Naive thymus-derived CD8-positive, alpha-beta T cell (primary cell): ENCODE results near the gene NRCAM. TPM values are rescaled to one million over a fixed set of nuclear protein-coding genes. Genes with fewer than 3 reads are reported as not detected.

ENCODE experiments used
- ATAC-seq, 2 donors: fragments of 150-1000 bp; cut with Tn5 transposase in 1 of 2; sonication (Bioruptor Pico), chemical (Tn5 transposase) in 1 of 2; 1 replicate in 1 of 2; 2 replicates in 1 of 2; pipeline ENCODE4 v1.10.0; 2021; ENCODE audit warnings: mild to moderate bottlenecking in 2 of 2, moderate library complexity in 2 of 2
- POLR2A ChIA-PET: fragments of 350-600 bp; sonication (Branson Sonifier 250); formaldehyde crosslinking; loops from one replicate; lab custom pipeline; 2021; ENCODE audit warnings: antibody characterized with exemption; lab: Charles Lee
- DNase-seq, 10 donors: peaks; one replicate each; pipeline versions ENCODE4 v3.0.0 to v3.0.0-alpha.2; 2020 to 2022
- H3K27ac Mint-ChIP-seq, 10 donors: one replicate each; pipeline ENCODE4 v1.8.0; 2020 to 2022; ENCODE audit warnings: mild to moderate bottlenecking in 10 of 10, mixed read lengths in 10 of 10, moderate library complexity in 4 of 10, inconsistent platforms in 1 of 10
- H3K27me3 Mint-ChIP-seq, 5 donors: one replicate each; pipeline ENCODE4 v1.8.0; 2021 to 2022; ENCODE audit warnings: mixed read lengths in 5 of 5
- H3K36me3 Mint-ChIP-seq, 3 donors: one replicate each; pipeline ENCODE4 v1.8.0; 2020 to 2022; ENCODE audit warnings: mixed read lengths in 3 of 3, mild to moderate bottlenecking in 2 of 3, inconsistent platforms in 1 of 3
- H3K4me1 Mint-ChIP-seq, 4 donors: one replicate each; pipeline ENCODE4 v1.8.0; 2021 to 2022; ENCODE audit warnings: mixed read lengths in 4 of 4
- H3K4me3 Mint-ChIP-seq, 10 donors: one replicate each; pipeline ENCODE4 v1.8.0; 2020 to 2022; ENCODE audit warnings: mild to moderate bottlenecking in 10 of 10, mixed read lengths in 10 of 10, moderate library complexity in 6 of 10, inconsistent platforms in 1 of 10
- H3K9me3 Mint-ChIP-seq, 9 donors: one replicate each; pipeline ENCODE4 v1.8.0; 2020 to 2022; ENCODE audit warnings: mixed read lengths in 9 of 9, mild to moderate bottlenecking in 3 of 9, inconsistent platforms in 1 of 9, moderate library complexity in 1 of 9
- polyA plus RNA-seq, 3 donors: library from polyadenylated mRNA; unstranded; fragments of 300-500 nt; fragmentation: Illumina TruSeq; gene quantifications; one replicate each; pipeline ENCODE4 v1.2.3, GENCODE V29; 2021
- total RNA-seq, 8 experiments: library from RNA in 2 of 8; stranded (reverse) in 2 of 8; gene quantifications; one replicate each; pipeline ENCODE4 v1.2.3 and lab custom pipeline; 2021 to 2026

NRCAM gene
- total and polyA plus RNA-seq, 5 experiments from 2014 or later: 11.1 to 46.6 (median 18.2) TPM

DNA sequence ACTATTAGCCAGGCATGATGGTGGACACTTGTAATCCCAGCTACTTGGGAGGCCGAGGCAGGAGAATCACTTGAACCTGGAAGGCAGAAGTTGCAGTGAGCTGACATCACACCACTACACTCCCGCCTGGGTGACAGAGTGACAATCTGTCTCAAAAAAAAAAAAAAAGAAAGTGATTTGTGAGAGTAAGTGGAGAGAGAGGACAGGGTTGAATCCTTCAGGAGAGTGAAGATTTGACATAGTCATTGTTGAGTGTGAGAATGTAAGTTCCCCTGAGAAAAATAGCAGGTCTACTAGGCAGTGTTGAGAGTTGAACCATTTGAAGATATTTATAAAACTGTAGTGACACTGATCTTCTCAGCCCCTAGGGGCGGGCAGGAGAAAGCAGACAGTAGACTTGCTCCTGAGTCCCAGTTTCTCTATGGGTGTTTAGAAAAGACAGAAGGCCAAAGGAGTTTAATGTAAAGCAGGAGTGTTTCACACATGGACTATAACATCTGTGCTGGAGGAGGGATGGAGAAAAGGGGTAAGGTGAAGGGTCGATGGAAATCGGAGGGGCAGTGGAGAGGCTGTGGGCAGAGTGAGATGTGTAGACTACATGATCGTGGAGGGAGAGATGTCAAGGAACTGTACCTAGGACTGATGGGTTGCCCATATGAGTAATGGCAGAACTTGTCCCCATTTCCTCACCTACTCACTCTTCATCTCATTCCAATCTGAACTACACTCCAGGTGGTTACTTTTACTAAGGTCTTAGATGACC lies 312.4 kb downstream of the NRCAM start:
- no peaks in the 10 kb centered on the region for H3K9me3 Mint-ChIP-seq
- DNase-seq: no peak
- no peak overlapping the region for H3K27ac Mint-ChIP-seq
- H3K27me3 Mint-ChIP-seq: peaks cover 0 to 5% (median 0%) of the 10 kb centered on the region in 5 donors
- no peaks in the 10 kb centered on the region for H3K4me1 Mint-ChIP-seq
- POLR2A ChIA-PET: no interaction called here
- ATAC-seq: no peak
- H3K4me3 Mint-ChIP-seq: no peak overlapping the region
- peaks cover 0 to 19% (median 0%) of the 10 kb centered on the region in 3 donors for H3K36me3 Mint-ChIP-seq

DNA sequence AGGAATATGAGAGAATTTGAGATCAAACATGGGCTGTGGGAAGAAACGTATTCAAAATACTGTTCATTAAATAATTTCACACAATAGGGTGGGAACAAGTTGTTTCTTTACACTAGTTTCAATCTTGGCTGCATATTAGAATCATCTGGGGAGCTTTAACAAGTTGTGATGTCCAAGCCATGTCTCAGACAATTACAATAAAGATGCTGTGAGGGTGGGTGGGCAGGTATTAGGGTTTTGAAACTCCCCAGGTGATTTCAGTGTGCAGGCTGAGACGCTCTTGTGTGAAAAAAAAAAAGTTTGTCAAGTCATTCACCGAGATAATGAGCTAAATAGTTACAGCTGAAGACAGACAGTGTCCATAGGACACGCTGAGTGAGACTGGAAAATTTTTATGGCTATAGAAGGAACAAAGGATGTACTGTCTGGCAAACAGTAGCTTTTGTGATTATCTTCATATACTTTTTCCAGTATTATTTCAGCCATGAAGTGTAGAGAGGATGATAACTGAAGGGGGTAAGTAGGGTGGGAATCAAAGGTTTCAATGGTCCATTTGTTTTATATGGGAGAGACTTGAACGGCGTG lies 313.5 kb downstream of the NRCAM start:
- ATAC-seq (no peak), DNase-seq (no peak)
- H3K27me3 Mint-ChIP-seq: peaks cover 0 to 5% (median 1%) of the 10 kb centered on the region in 5 donors
- no peaks in the 10 kb centered on the region for H3K4me1 Mint-ChIP-seq
- peaks cover 0 to 3% (median 0%) of the 10 kb centered on the region in 9 donors for H3K9me3 Mint-ChIP-seq
- no peak overlapping the region for H3K4me3 Mint-ChIP-seq
- no peak overlapping the region for H3K27ac Mint-ChIP-seq
- POLR2A ChIA-PET: no interaction called here
- peaks cover 0 to 10% (median 0%) of the 10 kb centered on the region in 3 donors for H3K36me3 Mint-ChIP-seq

DNA sequence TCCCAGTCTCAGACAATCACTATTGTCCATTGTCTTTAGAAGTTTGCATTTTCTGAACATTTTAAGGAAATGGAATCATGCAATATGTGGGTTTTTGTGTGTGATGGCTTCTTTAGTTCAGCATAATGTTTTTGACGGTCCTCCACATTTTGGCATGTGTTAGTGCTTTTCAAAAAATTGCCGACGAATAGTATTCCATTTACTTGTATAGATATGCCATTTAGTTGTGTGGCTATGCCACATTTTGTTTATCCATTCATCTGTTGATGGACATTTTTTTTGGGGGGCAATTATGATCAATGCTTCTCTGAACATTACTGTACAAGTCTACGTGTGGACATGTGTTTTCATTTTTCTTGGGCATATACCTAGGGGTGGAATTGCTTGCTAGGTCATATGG lies 314.1 kb downstream of the NRCAM start:
- Mint-ChIP-seq H3K4me1 (no peaks in the 10 kb centered on the region), H3K36me3 (peaks cover 0 to 6% (median under 1%) of the 10 kb centered on the region in 3 donors), H3K4me3 (no peak overlapping the region), H3K27ac (no peak overlapping the region), H3K9me3 (peaks cover 0 to 8% (median 0%) of the 10 kb centered on the region in 9 donors), H3K27me3 (peaks cover 0 to 5% (median 1%) of the 10 kb centered on the region in 5 donors)
- POLR2A ChIA-PET: no interaction called here
- ATAC-seq: no peak
- DNase-seq: no peak

DNA sequence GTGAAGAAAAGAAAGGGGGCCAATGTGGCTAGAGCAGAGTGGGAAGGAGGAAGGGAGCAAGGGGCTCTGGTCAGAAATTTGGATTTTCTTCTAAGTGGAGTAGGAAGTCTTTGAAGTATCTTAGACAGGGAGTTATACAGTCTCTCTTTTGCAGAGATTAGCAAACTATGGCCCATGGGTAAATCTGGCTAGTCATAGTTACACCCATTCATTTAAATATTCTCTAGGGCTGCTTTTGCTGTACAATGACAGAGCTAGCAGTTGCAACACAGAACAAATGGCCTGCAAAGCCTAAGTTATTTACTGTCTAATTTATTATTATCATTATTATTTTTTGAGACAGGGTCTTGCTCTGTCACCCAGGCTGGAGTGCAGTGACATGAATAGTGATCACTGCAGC lies 315.6 kb downstream of the NRCAM start:
- POLR2A ChIA-PET: no interaction called here
- peak overlapping the region in 2 of 10 donors; percentile 42 to 54 for H3K27ac Mint-ChIP-seq
- H3K4me3 Mint-ChIP-seq: no peak overlapping the region
- H3K36me3 Mint-ChIP-seq: peaks cover 0 to 2% (median 0%) of the 10 kb centered on the region in 3 donors
- H3K27me3 Mint-ChIP-seq: peaks cover 0 to 5% (median 1%) of the 10 kb centered on the region in 5 donors
- H3K4me1 Mint-ChIP-seq: peaks cover 5 to 9% (median 6%) of the 10 kb centered on the region in 4 donors
- H3K9me3 Mint-ChIP-seq: peaks cover 0 to 10% (median 0%) of the 10 kb centered on the region in 9 donors
- ATAC-seq (no peak), DNase-seq (no peak)

DNA sequence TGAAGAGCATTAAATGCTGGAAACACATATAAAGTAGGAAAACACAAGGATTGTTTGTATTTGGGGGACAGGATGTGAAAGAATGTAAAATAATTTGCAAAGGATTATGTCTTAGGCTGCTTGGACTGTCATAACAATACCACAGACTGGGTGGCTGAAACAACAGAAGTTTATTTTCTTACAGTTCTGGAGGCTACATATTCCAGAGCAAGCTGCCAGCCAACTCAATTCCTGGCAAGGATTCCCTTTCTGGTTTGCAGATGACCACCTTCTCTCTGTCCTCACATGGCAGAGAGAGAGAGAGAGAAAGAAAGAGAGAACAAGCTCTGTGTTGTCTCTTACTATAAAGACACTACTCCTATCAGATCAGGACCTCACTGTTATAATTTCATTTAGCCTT lies 317.3 kb downstream of the NRCAM start:
- Mint-ChIP-seq H3K4me1 (peaks cover 12 to 19% (median 15%) of the 10 kb centered on the region in 4 donors), H3K9me3 (peaks cover 0 to 10% (median 0%) of the 10 kb centered on the region in 9 donors), H3K4me3 (no peak overlapping the region), H3K27me3 (peaks cover 0 to 5% (median 1%) of the 10 kb centered on the region in 5 donors), H3K27ac (no peak overlapping the region), H3K36me3 (peaks cover 0 to 2% (median 0%) of the 10 kb centered on the region in 3 donors)
- DNase-seq (no peak), ATAC-seq (no peak)
- POLR2A ChIA-PET: no interaction called here

DNA sequence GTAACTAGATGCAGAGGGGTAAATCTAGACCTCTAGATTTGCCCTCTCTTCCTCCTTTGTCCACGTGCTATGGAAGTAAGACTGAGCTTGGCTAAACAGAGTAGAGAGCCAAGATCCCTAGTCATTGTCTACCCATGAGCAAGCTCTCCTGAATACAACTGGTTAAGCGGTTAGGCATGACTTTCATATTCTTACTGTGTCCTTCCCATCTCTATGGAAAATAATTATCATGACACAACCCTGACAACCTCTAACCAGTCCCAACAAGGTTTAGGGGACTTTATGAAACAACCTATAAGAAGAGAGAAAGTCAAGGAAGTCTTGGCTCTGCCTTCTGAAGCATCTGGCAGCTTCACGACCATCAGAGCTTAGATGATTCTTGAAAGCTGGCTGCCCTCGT lies 318.2 kb downstream of the NRCAM start:
- peaks cover 12 to 19% (median 15%) of the 10 kb centered on the region in 4 donors for H3K4me1 Mint-ChIP-seq
- POLR2A ChIA-PET: no interaction called here
- ATAC-seq (no peak), DNase-seq (no peak)
- no peak overlapping the region for H3K27ac Mint-ChIP-seq
- peaks cover 0 to 2% (median 0%) of the 10 kb centered on the region in 3 donors for H3K36me3 Mint-ChIP-seq
- no peak overlapping the region for H3K4me3 Mint-ChIP-seq
- H3K27me3 Mint-ChIP-seq: peaks cover 0 to 5% (median 1%) of the 10 kb centered on the region in 5 donors
- peaks cover 0 to 10% (median 0%) of the 10 kb centered on the region in 9 donors for H3K9me3 Mint-ChIP-seq

DNA sequence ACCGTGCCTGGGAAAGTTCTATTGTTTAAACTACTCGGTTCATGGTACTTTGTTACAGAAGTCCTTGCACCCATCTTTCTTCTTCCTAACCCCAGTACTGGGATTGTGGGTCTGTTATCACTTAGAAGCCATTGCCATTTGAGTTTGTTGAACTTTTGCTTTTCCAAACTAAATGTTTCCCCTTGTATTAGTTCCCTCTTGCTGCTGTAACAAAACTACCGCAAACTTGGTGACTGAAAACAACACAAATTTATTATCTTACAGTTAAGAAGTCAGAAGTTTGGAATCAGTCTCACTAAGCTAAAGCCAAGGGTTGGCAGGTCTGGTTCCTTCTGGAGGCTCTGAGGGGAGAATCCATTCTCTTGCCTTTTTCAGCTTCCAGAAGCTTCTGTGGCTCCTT lies 319.2 kb downstream of the NRCAM start:
- ATAC-seq: no peak
- no peak for DNase-seq
- Mint-ChIP-seq H3K9me3 (peaks cover 0 to 10% (median 0%) of the 10 kb centered on the region in 9 donors), H3K27me3 (peaks cover 0 to 5% (median 1%) of the 10 kb centered on the region in 5 donors), H3K4me3 (no peak overlapping the region), H3K4me1 (peaks cover 12 to 19% (median 15%) of the 10 kb centered on the region in 4 donors), H3K27ac (no peak overlapping the region), H3K36me3 (peaks cover 0 to 2% (median 0%) of the 10 kb centered on the region in 3 donors)
- POLR2A ChIA-PET: interaction anchor here (0.7 kb wide), 1 partner anchor 212 kb away, joined by 5 read pairs; no protein-coding TSS in a partner anchor

DNA sequence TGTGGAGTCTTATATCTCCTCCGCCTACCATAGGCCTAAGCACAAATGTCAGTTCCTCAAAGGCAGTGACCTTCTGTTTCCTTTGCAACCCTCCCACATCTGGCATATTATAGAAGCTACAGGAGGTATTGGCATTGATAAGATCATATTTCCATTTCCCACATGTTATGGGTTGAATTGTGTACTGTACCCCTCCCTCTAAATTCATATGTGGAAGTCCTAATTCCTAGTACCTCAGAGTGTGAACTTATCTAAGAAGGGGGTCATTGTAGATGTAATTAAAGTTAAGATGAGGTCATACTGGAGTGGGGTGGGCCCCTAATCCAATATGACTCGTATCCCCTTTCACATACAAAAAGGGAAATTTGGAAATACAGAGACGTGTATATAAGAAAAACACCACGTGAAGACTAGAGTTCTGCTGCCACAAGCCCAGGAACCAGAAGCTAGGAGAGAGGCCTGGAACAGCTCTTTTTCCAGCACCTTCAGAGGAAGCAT lies 320.0 kb downstream of the NRCAM start:
- POLR2A ChIA-PET: interaction anchor here (0.7 kb wide), 1 partner anchor 211 kb away, joined by 5 read pairs; no protein-coding TSS in a partner anchor
- ATAC-seq: peak in 1 of 2 donors; percentile 16
- no peak for DNase-seq
- H3K4me3 Mint-ChIP-seq: peak overlapping the region in 4 of 10 donors; percentile 8 to 40 (median 20)
- H3K9me3 Mint-ChIP-seq: peaks cover 0 to 10% (median 0%) of the 10 kb centered on the region in 9 donors
- peaks cover 0 to 2% (median 0%) of the 10 kb centered on the region in 3 donors for H3K36me3 Mint-ChIP-seq
- peak overlapping the region in 9 of 10 donors; percentile 58 to 86 (median 79) for H3K27ac Mint-ChIP-seq
- H3K27me3 Mint-ChIP-seq: peaks cover 0 to 5% (median 1%) of the 10 kb centered on the region in 5 donors
- peaks cover 12 to 19% (median 15%) of the 10 kb centered on the region in 4 donors for H3K4me1 Mint-ChIP-seq

DNA sequence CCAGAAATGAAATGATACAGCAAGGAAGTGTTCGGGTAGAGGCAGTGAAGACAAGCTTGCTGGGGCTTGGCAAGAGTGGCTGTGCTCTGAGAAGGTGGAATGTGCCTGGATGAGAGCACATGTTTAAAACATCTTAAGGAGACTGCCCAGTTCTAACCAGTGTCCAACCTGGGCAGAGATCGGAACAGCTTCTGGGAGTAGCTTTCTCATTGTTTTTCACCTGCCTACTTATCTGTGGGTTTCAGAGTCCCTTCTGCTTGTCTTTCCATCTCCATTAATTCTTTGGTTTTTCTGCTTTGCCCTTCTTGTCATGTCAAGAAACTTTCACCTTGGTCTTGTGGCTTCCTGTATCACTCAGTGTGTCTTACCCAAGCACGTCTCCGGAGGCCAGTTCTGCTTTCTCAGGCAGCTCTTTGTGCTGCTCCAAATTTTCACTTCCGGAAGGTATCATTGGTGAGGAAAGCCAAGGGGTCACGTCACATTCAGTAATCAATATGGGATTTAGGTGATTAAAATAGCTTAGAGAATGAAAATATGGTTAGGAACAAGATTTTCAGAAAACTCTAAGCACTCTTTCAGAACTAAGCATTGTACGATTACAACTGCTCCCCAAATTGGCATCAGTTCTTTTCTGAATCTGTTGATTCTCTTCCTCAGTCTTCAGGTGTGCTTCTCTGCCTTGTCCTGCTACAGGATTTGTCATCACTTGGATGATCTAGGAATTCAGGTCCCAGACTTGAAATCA lies 320.6 kb downstream of the NRCAM start:
- peak overlapping the region; percentile 58 to 86 (median 78) for H3K27ac Mint-ChIP-seq
- H3K4me1 Mint-ChIP-seq: peaks cover 12 to 19% (median 15%) of the 10 kb centered on the region in 4 donors
- peaks cover 0 to 10% (median 0%) of the 10 kb centered on the region in 9 donors for H3K9me3 Mint-ChIP-seq
- H3K4me3 Mint-ChIP-seq: peak overlapping the region in 9 of 10 donors; percentile 8 to 43 (median 30)
- POLR2A ChIA-PET: no interaction called here
- H3K36me3 Mint-ChIP-seq: peaks cover 0 to 2% (median 0%) of the 10 kb centered on the region in 3 donors
- peak in 3 of 10 donors; percentile 12 to 31 (median 29) for DNase-seq
- peaks cover 0 to 5% (median 1%) of the 10 kb centered on the region in 5 donors for H3K27me3 Mint-ChIP-seq
- peak; percentile 72 to 79 for ATAC-seq

DNA sequence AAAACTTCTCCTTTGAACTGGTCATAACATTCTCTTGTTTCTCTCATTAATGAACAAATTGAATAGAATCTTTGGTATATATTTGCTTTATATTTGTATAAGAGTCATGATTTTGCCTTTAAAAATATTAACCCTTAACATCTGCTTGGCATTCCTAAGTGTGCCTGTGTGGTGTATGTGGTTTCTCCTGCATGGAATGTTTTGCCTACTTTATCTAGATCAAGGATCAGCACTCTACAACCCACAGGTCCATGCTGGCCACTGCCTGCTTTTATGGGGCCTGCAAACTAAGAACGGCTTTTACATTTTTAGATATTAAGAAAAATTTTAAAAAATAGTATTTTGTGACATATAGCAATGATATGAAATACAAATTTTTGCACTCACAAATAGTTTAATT lies 321.8 kb downstream of the NRCAM start:
- Mint-ChIP-seq H3K27ac (peak overlapping the region in 1 of 10 donors; percentile 77), H3K36me3 (peaks cover 0 to 2% (median 0%) of the 10 kb centered on the region in 3 donors), H3K4me1 (peaks cover 12 to 19% (median 15%) of the 10 kb centered on the region in 4 donors), H3K27me3 (peaks cover 0 to 1% (median 0%) of the 10 kb centered on the region in 5 donors), H3K4me3 (no peak overlapping the region), H3K9me3 (peaks cover 0 to 10% (median 0%) of the 10 kb centered on the region in 9 donors)
- POLR2A ChIA-PET: no interaction called here
- ATAC-seq (no peak), DNase-seq (no peak)

DNA sequence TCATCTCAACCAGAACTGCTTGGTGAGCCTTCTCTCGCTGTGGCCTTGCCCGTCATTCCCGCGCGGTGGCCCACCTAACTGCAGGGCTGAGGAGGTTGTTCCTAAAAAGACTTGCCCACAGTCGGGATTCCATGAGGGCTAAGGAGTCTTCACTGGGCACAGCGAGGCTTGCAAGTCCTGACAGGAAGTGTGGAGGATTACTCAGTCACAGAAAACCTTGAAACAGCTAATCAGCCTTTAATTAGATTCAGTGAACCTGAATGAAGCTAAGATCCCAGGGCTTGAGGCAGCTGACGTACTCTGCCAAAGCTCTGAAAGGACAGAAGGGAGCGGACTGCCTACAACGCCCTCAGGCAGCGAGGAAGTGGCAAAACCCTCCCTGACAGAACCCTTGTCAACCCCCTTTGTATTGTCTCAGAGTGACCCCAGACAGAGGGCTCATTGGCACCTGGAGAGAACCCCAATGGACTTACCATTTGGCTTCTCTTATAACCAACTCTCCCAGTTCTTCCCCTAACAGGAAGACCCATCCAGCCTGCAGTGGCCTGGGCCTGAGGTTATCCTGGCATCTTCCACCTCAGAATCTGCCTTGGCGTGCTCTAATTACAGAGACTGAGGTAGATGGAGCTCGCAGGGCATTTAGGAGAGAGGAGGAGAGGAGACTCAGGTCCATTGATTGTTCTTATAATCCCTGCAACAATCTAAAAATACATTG lies 323.5 kb downstream of the NRCAM start:
- Mint-ChIP-seq H3K27ac (no peak overlapping the region), H3K27me3 (no peaks in the 10 kb centered on the region), H3K4me3 (no peak overlapping the region), H3K36me3 (peaks cover 0 to 2% (median 0%) of the 10 kb centered on the region in 3 donors), H3K4me1 (peaks cover 12 to 19% (median 15%) of the 10 kb centered on the region in 4 donors), H3K9me3 (peaks cover 0 to 7% (median 0%) of the 10 kb centered on the region in 9 donors)
- ATAC-seq: no peak
- DNase-seq: no peak
- POLR2A ChIA-PET: no interaction called here
